Hypothalamus (tissue), 51 donors: Measurements from ENCODE around the gene PHC2.

Experiments
- DNase-seq, 51 donors: peaks; one replicate each; lab custom pipeline; 2025; lab: John Stamatoyannopoulos, UW

Gene PHC2

DNA sequence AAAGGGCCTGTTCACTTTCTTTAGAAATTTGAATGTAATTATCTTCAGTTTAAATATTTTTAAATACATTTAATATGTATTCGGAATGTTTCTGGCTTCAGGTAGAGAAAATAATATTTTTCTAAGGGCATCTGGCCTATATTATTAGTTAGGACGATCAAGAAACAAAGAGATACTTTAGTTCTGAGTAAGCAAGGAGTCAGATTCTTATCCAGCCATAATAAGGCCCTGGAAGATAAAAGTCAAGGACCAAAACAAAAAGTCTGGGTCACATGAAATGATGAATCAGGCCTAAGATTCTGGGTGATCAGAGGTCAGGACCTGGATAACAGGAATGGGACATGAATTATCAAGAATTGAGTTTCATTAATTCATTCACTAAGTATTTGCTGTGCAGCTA, 6.3 kb downstream of the PHC2 start:
- DNase-seq = no peak

DNA sequence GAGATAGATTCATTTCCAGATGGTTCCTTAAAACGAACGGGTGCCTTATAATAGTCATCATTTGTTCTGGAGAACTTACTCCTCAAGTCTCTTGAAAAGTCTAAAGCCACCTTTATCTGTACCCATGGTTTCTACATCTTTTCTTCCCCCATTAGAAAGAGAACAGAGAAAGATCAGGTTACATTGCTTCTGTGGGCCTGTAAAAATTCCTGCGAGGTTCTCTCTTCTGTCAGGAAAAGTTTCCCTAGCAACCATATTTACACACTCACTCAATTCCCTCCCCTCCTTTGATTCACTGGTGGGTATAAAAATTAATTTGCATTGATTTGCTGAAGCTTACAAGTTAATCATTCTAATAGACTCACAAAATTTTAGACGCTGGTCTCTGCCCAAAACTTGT, 6.7 kb downstream of the PHC2 start:
- DNase-seq = no peak

DNA sequence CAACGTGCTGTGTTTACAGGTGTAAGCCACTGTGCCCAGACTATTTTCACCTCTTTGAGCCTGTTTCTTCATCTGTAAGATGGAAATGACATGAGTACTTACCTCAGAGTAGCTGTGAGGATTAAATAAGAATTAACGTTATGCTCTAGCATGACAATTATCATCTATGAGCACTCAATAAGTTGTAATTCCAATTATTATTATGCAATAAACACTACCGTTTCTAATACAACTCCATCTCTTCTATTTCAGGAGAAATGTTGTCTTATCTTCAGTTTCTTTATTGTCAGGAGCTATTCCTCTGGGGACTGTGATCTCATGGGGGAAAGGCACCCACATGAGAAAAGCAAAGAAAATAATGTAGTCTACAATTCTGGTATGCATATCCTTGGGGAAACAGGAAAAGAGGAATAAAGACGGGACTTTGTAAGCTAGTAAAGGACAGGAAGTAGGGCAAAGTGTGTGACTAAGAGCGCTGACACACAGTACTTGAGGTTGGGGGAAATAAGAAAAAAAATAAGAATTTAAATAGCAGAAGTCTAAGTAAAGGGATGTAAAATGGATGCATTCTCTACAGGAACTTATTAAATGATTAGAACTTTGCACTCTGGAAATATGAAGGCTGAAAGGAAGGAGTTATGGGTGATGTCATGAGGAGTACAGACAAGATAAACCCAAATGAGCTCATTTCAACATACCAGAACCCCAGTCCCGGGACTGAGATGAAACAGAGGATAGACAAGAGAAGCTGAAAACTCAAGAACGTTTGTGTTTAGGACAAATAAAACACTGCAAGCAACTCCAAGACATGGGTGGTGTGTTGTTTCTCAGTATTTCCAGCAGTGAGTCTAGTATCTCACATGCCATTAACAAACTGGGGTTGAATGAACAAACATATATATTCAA, 9.8 kb downstream of the PHC2 start:
- DNase-seq = no peak

DNA sequence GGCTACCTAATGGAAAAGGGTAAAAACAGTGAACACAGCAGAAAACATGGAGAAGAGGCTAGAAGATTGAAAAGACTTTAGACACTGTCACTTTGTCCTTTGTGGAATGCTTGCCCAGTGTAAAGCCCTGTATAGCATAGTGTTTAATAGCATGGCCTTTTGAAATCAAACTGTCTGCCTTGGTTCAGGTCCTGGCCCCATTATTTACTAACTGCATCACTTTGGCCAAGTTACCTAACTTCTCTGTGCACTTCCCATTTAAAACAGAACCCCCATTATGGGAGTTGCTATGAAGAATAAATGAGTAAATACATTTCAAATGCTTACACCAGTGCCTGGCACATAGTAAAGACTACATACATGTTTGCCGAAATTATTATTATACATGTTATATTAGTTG, 12.1 kb downstream of the PHC2 start:
- no peak for DNase-seq

DNA sequence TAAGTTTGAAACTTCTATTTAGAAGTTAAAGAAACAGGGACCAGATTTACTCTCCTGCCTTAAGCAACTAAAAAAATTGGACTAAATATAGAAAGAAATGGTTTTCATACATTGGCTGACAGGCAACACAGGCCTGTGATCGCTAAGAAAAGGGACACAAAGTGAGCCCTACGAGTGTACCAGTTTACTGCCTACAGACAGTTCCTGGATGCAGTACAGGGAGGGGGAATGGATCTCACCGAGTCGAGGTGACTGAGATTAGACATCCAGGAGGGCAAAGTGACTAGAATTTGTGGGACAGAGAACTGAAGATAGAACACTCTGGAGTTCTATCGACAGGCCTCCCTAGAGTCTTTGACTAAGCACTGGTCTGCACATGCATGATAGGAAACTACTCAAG, 16.0 kb downstream of the PHC2 start:
- no peak for DNase-seq

DNA sequence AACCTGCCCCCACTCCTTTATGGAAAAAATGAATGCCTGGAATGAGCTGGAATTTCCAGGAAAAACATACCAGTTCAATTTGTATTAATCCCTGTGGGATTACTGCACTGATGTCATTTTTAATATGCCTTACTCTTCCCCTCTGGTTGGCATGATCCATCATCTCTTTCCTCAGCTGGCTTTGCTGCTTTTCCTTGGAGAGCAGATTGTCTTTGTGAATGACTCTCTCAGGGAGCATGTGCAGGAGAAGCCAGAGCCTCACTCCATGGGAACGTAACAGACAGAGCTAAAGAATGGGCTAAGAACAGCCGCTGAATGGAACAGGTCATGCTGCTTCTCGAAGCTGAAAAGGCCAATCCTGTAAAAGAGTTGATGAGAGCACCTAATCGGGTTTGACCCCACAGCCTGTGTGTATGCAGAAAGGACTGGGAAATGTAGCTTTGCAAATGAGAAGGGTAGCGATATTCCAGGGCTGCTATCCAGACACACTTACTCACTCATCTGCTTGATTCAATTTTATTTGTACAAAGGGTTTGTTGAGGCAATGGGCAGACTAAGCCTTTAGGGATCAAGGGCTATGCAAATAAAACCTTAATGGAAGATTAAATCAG, 20.7 kb downstream of the PHC2 start:
- peak in 27 of 51 donors; percentile 9 to 60 (median 31) for DNase-seq

DNA sequence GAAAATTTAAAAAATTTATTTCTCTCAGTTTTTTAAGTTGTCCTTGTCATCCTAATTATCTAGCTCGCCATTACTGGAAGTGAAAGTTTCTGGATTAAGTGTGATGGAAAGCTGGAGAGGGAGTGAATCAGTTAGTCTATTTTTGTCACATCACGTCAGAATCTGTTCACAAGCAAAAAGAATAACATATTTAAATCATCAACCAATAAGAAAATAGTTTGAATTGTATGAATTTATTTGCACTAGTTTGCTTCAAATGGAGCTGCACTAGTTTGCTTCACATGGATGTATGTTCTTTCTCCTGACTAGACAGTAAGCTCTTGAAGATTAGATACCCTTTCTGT, 22.8 kb downstream of the PHC2 start:
- no peak for DNase-seq

DNA sequence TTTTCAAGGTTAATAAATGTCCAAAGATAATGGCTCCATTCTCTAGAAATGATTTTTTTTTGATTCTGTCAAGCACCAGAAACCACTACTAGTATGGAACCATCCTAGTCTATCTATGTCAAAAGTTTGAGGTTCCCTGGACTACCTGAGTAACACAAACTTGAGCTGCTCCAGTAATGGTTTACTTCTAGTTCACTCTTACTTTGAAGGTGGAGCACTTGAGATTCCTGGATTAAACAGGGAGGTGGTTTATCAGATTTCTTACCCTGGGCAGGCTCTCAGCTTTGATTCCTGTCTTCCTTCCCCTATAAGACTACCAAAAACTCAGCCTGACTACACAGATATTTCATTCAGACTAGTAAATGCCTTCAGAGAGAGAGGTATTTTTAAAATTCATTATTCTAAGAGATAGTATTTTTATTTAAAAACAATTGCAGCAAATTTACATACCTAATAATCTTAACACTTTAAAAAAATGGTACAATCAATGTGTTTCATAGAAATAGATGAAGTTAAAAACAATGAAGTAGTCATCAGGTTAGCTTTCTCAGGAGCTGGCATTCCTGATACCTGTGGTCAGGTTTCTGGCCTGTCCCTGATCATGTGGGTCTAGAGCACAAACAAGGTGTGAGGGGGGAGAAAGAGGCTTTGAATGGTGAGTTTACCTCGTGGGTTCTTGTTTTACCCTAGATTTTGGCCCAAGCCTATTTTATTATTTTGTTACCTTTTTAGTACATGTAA, 23.4 kb downstream of the PHC2 start:
- DNase-seq = no peak

DNA sequence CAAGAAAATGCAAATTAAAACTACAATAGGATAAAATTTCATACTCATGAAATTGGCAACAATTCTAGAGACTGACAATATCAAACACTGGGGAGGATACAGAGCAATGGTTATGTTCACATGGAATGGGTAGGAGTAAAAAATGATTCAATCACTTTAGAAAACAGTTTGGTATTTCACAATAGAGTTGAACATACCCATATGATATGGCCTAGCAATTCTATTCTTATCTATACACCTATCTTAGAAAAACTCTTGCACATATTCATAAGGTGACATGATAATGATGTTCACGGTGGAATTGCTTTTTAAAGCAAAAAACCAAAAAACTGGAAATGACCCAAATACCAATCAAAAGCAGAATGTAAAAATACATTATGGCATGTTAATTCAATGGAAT, 28.7 kb downstream of the PHC2 start:
- DNase-seq = no peak

DNA sequence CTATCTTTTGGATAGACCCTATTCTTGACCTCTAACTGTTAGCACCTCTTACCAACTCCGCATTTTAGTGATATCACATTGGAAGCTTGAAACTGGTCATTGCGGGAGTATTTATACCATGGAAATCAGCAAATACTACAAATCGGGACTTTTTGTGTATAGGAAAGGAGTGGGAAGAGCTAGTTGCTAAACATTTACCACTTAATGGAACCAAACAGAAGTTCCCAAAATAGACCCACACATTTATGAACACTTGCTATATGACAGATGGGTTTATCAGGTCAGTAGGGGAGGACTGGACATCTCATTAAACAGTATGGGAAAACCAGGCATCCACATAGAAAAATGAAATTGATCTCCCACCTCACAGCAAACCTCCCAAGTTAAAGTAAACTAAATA, 29.4 kb downstream of the PHC2 start:
- no peak for DNase-seq

DNA sequence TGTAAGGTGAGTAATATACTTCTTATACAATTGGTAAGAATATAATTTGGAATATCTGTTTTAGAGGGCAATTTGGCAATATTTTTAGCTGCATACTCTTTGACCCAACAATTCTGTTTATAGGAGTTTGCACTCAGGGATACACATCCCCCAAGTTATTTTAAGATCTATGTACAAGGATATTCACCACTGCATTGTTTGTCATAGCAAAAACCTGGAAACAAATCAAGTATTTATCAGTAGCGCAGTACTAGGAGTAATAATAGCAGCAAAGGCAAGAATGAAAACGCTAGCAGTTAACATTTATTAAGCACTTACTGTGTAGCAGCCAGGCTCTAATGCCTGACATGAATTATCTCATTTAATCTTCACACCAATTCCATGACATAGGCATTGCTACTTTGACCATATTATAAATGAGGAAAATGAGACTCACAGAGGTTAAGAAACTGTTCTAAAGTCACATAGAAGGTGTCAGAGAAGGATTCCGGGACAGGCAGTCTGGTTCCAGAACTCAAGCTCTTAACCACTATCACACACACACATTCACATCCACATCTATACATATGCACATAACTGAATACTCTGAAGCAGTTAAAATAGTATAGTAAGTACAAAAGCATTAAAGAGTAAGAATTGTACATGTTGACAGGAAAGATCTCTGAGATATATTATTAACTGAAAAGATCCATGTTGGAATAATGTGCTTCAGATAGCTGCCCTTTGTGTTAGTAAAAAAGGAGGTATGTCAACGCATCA, 30.6 kb downstream of the PHC2 start:
- DNase-seq = no peak

DNA sequence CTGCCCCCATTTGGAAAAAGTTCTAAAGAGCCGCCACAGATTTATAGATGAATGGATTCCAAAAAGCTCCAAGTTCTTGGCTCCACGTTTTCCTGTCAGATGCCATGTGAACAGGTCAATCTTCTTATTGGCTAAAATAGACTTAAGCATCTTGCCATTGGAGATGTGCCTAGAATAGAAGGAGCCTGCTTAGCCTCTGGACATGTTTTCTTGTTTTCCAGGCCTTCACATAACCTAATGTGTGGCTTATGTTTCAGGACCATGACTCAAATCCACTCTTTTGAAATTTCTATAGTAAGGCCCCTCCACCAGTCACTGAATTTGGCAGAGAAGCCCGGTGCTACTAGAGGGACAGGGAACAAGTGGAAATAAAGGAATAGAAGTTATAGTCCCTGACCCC, 31.5 kb downstream of the PHC2 start:
- DNase-seq = no peak

DNA sequence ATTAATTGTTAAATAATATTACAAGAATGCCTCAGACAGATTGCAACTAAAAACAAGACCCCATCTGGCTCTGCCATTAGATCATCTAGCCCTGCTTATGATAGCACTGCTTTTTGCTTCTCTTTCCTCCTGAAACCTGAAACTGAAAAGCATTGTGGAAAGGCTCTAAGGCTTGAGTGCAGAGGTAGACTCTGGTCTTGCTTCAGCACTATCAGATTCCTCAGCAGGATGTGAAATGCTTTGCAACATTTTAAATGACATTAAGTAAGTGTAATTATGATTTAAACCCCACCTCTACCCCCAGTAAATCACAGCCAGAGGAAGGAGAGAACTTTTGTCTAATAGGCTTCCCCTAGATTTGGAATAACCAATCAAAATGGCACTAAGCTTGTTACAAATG, 32.9 kb downstream of the PHC2 start:
- no peak for DNase-seq

DNA sequence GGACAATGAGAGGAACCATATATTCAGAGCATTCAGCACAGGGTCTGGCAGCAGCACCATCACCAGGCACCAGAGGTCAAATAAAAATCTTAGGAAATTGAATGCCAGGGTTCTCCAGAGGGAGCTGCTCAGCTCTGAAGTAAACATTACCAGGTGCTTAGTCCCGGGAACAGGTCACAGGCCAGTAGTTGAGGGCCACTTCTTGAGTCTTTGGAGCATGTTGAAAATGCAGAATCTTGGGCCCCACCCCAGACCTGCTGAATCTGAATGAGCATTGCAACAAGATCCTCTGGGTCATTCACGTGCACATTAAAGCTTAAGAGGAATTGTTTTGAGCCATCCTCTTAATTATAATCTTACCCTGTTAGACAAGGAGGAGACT, 33.8 kb downstream of the PHC2 start:
- no peak for DNase-seq

DNA sequence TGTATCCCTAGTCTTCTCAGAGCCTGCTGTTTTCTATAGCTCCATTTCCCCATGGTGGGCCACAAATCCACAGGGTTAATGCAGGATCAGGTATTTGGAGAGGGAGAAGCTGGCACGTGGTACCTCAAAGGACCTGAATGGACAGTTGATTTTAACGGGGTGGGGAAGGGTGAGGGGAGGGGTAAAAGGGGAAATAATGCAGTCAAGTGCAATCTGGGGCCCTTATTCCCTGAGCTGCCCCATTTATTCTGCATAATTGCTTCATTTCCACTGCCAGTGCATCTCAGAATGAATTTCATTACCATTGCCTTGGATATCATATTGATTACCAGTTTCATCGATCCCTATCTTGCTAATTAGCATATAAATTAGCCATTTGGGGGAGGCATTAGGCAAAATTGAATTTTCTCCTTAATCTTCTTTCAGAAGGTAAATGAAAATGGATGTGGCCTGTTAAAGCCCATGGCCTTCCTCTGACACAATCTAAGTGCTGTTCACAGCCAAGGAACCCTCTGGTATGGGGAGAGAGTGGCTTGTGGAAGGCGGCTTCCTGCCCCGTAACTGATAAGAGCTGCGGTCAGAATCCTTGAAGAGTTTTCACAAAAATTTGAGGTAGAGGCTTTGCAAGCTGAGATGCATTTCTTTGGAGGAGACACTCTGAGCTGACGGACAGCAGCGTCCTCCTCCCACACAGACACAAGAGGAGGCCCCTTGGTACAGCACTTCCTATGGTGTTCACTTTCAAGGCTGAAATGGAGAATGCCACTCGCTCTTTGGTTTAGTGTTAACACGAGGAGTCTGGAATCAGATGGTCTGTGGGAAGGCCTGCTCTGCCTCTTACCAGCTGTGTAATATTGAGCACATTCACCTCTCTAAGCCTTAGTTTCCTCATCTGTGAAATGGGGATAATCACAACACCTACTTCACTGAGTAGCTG, 34.4 kb downstream of the PHC2 start:
- DNase-seq = no peak

DNA sequence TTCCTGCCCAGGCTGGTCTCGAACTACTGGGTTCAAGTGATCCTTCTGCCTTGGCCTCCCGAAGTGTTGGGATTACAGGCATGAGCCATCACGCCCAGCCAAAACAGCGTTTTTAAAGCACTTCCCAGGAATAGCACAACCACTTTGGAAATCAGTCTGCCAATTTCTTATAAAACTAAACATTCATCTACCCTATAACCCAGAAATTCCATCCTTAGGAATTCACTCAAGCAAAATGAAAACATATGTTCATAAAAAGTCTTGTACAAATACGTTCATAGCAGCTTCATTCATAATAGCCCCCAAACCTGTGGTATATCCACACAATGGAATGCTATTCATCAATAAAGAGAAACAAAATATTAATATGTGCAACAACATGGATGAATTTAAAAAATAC, 36.1 kb downstream of the PHC2 start:
- DNase-seq = no peak

DNA sequence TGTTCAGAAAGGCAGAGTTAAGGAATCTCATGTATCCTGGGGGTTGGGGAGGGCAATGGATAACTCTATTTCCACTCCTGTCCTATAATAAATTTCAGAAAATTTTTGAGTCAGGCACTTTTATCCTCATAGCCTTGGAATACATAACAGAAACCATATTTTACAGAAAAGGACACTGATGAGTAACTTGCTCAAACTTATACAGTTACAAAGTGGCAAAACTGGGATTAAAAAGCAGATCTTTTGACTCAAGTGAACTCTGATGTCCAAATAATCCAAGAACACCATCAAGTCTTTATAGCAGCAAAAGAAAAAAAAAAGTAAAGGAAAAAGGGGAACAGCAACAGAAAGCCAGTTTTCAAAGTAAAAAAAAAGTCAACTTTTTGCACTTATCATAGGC, 36.9 kb downstream of the PHC2 start:
- no peak for DNase-seq

DNA sequence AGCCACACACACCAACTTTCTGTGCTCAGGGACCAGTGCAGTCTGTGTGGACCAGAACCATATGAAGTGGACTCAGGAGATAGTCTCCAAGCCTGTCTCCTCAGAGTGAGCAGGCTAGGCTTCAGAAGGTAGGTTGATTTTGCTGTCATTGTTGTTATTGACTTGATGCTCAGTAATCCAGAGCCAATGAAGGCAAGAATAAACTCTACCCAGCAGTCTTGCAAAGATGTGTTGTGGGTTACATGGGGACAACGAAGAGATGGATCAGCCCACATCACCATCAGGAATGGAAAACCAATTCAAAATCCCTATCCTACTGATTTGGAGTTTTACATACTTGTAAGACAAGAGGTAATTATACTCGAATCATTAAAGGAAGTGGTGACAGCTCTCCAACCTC, 37.4 kb downstream of the PHC2 start:
- DNase-seq = no peak

DNA sequence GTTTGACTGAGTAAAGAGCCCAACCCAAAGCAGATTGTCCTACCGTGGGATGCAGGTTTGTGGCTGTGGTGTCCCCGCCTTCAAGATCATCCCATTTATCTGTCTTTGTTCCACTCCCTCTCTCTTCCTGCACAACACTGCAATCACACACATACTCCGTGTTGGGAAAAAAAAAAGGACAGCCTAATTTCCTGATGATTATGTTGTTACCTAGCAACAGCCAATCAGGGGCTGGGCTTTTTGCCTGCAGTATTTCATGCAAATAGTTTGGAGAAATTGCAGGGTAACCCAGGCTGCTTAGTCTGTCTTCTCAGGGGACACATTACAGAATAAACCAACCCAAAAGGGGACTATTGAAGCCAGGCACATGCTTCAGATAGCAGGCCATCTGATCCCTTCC, 38.3 kb downstream of the PHC2 start:
- peak in 4 of 51 donors; percentile 28 to 70 (median 30) for DNase-seq

DNA sequence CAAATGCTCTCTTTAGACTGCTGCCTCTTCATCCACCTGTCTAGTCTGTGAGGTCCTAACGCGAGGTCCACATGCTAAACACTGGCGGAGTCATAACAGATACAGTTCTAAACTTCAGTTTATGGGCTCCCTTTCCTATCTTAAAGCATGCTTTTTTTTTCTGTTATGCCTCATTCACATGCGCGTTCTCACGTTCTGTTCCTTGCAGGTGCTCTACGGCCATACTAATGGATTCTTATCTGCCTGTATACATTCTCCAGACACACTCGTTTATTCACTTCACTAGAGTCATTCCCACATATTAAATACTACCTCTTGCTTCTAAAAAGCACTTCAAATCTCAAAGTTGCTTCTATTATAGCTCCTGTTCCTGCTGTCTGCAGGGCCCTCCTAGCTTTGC, 38.7 kb downstream of the PHC2 start:
- DNase-seq = peak in 1 of 51 donors; percentile 46
